OCI-LY3 (cell line): Measurements from ENCODE around the gene RAD51B.

Experiments used
- EZH2phosphoT487 ChIP-seq: fragments of 200-600 bp; shearing (Covaris generic); IDR thresholded peaks from 2 replicates; pipeline ENCODE4 v1.6.1; 2018; ENCODE audit warnings: antibody characterized with exemption, mixed run types, low read depth
- TF ChIP-seq, protein P1 (sequence below): fragments of 200-600, 300-600 bp; sonication (generic); IDR thresholded peaks from 2 replicates; pipeline ENCODE4 v1.5.1; 2014; ENCODE audit warnings: antibody characterized with exemption, low read length, low read depth

- TF ChIP-seq, protein P1, sequence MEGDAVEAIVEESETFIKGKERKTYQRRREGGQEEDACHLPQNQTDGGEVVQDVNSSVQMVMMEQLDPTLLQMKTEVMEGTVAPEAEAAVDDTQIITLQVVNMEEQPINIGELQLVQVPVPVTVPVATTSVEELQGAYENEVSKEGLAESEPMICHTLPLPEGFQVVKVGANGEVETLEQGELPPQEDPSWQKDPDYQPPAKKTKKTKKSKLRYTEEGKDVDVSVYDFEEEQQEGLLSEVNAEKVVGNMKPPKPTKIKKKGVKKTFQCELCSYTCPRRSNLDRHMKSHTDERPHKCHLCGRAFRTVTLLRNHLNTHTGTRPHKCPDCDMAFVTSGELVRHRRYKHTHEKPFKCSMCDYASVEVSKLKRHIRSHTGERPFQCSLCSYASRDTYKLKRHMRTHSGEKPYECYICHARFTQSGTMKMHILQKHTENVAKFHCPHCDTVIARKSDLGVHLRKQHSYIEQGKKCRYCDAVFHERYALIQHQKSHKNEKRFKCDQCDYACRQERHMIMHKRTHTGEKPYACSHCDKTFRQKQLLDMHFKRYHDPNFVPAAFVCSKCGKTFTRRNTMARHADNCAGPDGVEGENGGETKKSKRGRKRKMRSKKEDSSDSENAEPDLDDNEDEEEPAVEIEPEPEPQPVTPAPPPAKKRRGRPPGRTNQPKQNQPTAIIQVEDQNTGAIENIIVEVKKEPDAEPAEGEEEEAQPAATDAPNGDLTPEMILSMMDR = no peak
- TF ChIP-seq EZH2phosphoT487 = no peak
Measured at GRCh38 chr14:68397371-68397811, 577.8 kb downstream of the RAD51B start.
